GM04504 (cell line): Measurements from ENCODE around the gene ATP8B3.
"Not testable (repeated sequence)": the region's sequence is repeated elsewhere in the genome, so short reads cannot be mapped to it uniquely, and the experiment has no call there.

Source experiments
- DNase-seq: peaks from one replicate; pipeline ENCODE4 v3.0.0-alpha.2; 2012; ENCODE audit warnings: low read depth

Gene ATP8B3

GRCh38 chr19:1815605-1816529 lies 3.8 kb upstream of the ATP8B3 start:
- no peak for DNase-seq

DNA sequence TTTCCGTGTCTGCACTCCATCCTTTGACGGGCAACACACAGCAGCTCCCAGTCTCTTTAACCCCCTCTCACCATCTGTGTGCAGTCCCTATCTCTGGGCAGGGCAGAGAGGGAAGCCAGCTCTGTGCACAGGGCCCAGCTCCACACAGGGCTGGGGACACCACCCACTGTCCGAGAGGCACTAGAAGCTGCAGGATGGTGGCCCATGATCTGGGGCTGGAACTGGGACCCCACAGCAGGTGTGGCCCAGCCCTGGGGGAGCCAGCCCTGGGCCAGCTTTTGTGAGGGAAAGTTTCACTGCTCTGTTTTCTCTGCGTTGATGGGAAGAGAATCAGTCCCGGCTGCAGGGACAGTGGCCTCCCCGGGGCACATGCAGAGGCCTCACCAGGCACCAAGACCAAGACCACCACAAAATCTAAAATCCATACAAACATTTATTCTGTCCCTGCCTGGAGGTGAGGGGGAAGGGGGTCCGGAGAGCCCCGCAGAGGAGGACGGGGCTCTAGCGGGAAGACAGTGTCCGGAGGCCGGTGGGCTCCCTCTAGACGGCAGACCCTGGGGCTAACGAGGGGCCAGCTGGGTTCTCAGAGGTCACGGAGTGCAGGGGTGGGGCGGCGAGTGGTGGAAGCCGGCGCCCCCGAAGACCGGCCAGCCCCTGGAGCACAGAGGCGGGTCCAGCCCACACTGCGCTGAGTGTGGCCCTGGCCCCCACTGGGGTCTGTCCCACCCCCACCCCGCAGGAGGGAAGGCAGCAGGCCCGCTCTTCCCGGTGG lies 2.9 kb upstream of the ATP8B3 start:
- no peak for DNase-seq

- DNase-seq, result no peak
These were observed 2.3 kb upstream of the ATP8B3 start for GRCh38 chr19:1814391-1814790.

DNA sequence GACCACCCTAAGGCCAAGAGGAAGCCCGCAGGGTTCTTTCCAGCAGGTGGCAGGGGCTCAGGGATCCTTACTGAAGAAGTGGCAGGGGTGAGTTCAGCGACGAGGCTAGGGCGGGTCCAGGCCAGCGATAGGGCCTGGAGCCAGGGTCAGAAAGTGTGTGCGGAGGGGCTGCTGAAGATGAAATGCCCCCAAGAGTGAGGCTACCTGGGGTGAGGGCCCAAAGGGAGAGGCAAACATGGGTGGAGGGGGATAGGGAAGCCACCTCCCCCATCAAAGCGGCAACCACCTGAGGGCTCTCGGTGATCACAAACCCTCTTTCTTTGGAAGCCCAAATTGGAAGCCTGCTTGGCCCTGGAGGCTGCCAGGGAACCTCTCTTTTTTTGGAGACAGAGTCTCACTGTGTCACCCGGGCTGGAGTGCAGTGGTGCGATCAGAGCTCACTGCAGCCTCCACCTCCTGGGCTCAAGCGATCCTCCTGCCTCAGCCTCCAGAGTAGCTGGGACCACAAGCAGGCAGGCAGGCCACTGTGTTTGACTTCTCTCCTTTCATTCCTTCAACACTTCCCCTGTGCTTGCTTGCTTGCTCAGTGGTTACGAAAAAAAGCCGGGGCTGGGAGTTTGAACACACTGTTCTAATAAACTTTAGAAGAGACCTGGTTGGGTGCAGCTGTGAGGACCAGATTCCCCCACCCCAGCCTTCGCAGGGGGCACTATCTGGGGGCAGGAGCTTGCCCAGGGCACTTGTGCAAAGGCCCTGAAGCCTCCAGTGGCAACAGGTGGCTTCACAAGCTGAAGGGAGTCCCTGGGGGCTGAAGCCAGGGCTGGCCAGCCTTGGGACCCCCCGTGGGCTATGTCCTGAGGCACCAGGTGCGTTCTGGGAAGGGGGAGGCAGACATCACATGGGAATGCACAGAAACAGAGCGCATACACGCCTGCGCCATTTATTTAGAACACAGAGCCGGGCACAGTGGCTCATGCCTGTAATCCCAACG lies 1.4 kb upstream of the ATP8B3 start:
- DNase-seq, result no peak

DNA sequence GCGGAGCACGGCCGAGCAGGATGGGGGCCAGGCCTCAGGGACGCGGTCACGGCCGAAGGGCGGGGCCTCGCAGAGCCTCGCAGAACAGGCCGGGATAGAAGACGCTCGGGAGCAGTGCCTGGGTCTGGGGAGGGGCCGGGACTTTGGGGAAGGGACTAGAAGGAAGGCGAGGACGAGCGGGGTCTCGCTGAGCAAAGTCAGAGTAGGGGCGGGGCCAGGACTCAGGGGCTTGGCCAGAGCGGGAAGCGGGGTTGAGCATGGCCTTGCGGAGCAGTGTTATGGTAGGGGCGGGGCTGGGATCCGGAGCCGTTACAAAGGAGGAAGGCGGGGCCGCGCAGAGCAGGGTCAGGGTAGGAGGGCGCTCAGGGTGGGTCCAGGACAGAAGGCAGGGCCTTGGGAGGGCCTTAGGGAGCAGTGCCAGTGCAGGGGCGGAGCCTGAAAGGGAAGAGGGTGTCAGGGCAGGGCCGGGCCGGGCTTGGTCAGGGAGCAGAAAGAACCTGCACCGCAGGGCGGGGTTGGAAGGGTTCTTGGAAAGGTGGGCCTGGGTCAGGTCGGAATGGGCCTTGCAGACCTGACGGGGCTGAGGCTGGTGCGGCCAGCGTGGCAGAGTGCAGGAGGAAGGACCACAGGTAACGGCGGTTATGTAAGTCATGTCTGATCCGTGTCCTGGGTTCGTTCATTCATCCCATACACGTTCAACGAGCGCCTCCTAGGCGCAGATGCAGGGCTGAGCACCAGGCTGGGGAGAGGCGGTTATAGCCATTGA lies 533 bp upstream of the ATP8B3 start:
- DNase-seq, result peak; percentile 80

DNA sequence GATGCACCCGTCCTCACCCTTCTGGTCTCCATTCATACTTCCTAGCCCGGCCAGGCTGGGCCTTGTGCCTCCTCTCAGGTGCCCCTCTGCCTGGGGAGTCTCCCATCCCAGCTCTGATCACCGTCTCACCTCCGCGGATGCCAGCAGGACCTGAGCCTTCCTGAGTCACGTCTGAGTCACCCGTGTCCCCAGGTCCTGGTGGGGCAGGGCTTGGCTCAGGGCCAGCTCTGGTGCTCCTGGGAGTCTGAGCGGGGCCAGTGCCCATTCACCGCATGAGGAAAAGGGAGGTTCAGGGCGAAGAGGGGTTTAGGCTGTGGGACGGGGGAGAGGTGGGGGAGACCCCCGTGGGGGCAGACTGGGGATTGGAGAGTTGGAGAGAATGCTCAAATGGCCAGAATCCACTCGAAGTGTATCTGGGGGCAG lies 593 bp downstream of the ATP8B3 start:
- peak; percentile 35 for DNase-seq

DNA sequence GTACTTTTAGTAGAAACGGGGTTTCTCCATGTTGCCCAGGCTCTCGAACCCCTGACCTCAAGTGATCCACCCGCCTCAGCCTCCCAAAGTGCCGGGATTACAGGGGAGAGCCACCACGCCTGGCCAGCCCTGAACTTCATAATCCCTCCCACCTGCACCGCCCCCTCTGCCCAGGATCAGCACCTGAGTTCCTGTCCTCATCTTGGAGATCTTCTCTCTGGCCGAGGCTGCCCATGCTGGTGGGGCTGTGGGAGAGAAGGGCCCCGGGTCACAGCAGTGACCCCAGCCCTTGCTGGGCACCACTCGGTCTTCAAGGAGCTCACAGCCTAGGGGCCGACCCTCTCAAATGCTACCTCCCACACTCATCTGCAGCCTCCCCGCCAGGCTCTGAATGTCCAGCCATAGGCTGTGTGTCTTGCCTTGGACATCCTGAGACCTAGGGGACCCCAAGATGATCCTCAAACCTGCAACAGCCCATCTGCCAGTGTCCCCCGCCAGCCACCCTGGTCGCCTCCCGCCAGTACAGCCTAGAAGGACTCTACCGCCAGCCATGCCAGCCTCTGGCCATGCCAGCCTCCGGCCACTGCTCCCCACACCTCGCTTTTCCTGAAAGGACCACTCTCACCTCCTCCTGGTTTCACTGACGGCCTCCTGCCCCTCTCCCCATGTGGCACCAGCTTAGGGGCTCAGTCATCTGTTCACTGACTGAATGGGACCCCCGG lies 1.5 kb downstream of the ATP8B3 start:
- DNase-seq, result no peak

- DNase-seq, result no peak
These were observed 2.4 kb downstream of the ATP8B3 start for GRCh38 chr19:1809678-1810077.

- no peak for DNase-seq
These were observed 3.7 kb downstream of the ATP8B3 start for GRCh38 chr19:1808395-1808731.

DNA sequence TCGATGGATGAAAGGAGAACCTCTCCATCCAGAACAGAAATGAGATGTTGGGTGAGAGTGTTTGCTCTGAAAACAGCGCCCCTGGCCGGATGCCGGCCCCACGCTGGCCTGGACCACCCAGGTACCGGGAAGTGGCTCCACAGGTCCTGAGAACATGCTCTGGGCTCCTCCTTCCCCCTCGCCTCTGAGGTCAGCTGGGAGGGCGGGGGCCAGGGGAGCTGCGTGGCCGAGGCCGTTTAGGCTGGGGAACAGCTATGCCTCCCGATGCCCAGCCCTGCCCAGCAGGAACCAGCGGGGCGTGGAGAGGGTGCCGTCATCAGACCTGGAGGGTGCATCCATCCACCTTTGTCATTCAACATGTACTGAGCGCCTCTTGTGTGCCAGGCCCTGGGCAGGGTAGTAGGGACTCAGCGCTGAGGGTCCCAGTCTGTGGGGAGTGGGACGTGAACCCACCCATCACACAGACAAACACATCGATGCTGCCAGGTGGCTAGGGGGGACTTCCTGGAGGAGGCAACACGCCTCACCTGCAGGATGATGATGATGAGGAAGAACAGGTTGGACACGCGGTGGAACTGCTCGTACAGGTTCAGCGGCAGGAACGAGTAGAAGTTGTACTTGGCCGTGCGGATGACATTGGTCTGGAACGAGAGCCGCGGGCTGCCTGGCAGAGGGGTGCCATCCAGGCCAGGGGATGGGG lies 4.2 kb downstream of the ATP8B3 start:
- DNase-seq, result no peak

- DNase-seq, result no peak
These were observed 4.9 kb downstream of the ATP8B3 start for GRCh38 chr19:1807030-1807694.

DNA sequence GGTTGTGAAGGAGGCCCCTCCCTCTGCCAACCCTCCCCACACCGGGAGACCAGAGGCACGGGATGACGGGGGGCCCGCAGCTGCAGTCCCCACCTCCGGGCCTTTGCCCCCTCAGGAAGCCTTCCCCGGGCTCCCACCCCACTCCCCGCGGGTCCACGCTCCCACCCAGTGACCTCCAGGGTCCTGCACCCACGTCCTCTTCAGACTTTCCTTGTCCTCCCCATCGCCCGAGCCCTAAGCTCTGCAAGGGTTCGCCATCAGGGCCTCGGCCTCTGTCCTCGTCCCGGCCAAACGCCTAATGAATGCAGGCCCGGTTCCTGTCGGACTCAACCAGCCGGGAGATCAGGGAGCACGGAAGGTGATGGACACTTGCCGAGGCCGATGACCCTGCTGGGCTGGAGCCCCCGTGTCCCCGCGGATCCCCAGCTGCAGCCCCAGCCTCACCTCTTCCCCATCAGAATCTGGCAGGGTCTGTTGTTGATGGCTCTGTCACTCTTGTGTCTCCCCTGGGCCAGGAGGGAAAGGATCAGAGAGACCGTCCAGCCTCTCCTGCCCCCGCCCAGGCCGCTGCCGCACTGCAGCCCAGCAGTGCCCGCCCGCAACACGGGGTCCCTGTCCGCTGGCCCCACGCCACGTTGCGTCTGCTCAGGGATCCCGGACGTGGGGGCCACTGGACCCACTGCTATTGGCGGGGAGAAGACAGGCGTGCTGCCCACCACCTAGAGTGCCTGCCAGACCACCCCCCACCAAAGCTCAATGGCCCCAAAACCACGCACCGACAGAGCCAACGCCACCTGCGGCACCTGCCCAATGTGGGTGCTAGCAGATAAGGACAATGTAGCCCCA lies 5.7 kb downstream of the ATP8B3 start:
- DNase-seq, result no peak

DNA sequence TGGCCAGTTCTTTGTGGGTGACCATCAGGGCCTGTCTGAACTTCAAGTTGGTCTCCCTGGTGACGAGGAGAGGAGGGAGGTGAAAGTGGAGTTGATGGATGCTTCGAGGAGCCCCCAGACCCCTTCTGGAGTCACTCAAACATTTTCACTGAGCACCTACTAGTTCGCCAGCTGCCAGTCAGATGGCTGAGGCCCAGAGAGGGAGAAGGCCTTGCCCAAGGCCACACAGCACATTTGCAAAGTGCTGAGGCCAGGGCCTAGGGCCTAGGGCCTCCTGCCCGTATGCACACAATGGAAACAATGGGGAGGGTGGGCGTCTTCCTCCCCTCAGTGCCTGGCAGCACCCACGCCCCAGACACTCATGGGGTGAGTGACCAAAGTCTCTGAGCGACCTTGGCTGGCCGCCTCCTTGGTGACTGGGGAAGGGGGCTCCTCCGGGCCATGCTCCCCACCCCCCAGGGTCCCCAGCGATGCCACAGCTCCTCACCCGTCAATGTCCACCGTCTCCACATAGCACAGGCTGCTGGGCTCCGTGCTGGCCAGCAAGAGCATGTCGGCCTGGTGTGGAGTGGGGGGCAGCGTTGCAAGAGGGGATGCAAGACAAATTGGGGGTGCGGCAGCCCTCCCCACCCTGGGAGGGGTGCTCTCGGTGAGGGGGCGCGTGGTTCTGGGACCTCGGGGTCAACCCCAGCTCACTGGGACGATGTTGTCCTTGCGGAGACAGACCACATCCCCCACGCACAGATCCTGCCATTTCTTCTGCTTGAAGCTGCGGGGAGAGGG lies 6.5 kb downstream of the ATP8B3 start:
- no peak for DNase-seq

GRCh38 chr19:1804858-1805257 lies 7.2 kb downstream of the ATP8B3 start:
- no peak for DNase-seq

- DNase-seq, result no peak
These were observed 12.3 kb downstream of the ATP8B3 start for GRCh38 chr19:1799695-1800342.

DNA sequence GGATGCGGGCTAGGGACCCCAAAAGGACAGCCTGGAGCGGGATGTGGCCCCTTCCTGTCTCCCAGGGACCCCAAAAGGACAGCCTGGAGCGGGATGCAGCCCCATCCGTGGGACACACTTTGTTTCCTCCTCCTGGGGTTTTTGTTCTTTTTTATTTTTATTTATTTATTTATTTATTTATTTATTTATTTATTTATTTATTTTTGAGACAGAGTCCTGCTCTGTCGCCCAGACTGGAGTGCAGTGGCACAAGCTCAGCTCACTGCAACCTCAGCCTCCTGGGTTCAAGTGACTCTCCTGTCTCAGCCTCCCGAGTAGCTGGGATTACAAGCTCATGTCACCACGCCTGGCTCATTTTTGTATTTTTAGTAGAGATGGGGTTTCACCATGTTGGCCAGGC lies 14.8 kb downstream of the ATP8B3 start:
- DNase-seq, result not testable (repeated sequence)
